ENCODE measurements around the gene IBA57.
"Not testable (repeated sequence)": the region's sequence is repeated elsewhere in the genome, so short reads cannot be mapped to it uniquely, and the experiment has no call there.

Gene IBA57

GRCh38 chr1:228226956-228227791, 61.6 kb downstream of the IBA57 start:
- DNase-seq (ENCODE audit: low read depth): no peak

- DNase-seq (ENCODE audit: low read depth): not testable (repeated sequence)
These were observed 62.5 kb downstream of the IBA57 start for GRCh38 chr1:228228147-228228546.

DNA sequence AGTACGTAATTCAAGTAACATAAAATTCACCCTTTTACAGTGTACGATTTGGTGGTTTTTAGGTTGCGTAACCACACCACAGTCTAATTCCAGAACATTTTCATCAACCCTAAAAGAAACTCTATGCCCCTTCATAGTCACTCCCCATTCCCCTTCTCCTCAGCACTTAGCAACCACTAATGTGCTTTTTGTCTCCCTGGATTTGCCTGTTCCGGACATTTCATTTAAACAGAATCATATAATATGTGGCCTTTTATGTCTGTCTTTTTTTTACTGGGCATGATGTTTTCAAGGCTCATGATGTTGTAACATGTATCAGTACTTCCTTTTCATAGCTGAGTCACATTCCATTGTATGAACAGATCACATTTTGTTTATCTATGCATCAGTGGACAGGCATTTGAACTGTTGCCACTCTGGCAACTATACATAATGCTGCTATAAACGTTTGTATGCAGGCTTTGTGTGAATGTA, 63.0 kb downstream of the IBA57 start:
- no peak for DNase-seq (ENCODE audit: low read depth)

DNA sequence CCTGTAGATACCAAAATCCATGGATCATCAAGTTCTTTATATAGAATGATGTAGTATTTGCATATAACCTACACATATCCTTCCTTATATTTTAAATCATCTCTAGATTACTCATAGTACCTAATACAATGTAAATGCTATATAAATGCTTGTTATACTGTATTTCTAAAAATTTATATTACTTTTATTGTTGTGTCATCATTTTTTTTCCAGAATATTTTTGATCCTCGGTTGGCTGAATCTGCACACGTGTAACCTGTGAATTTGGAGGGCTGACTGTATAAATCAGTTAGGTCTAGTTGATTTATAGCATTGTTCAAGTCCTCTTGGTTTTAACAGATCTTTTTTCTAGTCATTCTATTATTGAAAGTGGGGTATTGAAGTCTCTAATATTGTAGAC, 65.6 kb downstream of the IBA57 start:
- no peak for DNase-seq (ENCODE audit: low read depth)
